ENCODE data around the gene GPR35. TPM values are rescaled to one million over a fixed set of nuclear protein-coding genes. Genes with fewer than 3 reads are reported as not detected.

GPR35 gene
- total and polyA plus RNA-seq, 2 of the 13 experiments (the other 11 are each of a cell fraction or from before 2014, with no cell fraction given): 27.1 to 44.2 TPM

GRCh38 chr2:240589850-240590525, 35.3 kb upstream of the GPR35 start:
- H3K4me3 ChIP-seq (replicated peaks in 1 of 3; ENCODE audit: insufficient read depth in 1 of 3, low read depth in 2 of 3, low read length in 3 of 3): no peak overlapping the region
- ChIA-PET POLR2A (interaction anchor here (5.6 to 6.0 kb wide), 3 partner anchors 15 to 30 kb away, joined by 86 to 149 read pairs (median 147); partner anchors contain the start of genes ANKMY1, DUSP28 and RNPEPL1), CTCF (ENCODE audit: low intra/inter-chr PET ratio, low total read pairs) (no interaction called here)
- TF ChIP-seq ESRRA (CRISPR knock-in tag; IDR thresholded peaks at IDR 0.05; ENCODE audit: low read depth) (no peak), KAT8 (CRISPR knock-in tag; IDR thresholded peaks at IDR 0.05) (no peak), ZNF20 (CRISPR knock-in tag; IDR thresholded peaks at IDR 0.05) (no peak), MATR3 (CRISPR knock-in tag; IDR thresholded peaks at IDR 0.05) (no peak), ZBTB14 (CRISPR knock-in tag; IDR thresholded peaks at IDR 0.05) (no peak), ZNF670 (CRISPR knock-in tag; IDR thresholded peaks at IDR 0.05; ENCODE audit: borderline replicate concordance) (no peak), NFE2L1 (CRISPR knock-in tag; IDR thresholded peaks at IDR 0.05; ENCODE audit: borderline replicate concordance) (no peak), ARNT2 (CRISPR knock-in tag; IDR thresholded peaks at IDR 0.05; ENCODE audit: low read depth) (no peak)
- peaks cover 25% of the 10 kb centered on the region for H3K4me1 ChIP-seq (ENCODE audit: insufficient read depth, low read length)
- ATAC-seq: no peak
- H3K27me3 ChIP-seq (ENCODE audit: control insufficient read depth in 1 of 2, insufficient read depth in 2 of 2, low read length in 2 of 2): peaks cover 0 to 4% of the 10 kb centered on the region in 2 experiments; a peak in 1 of 5 replicates
- no peak overlapping the region for H3K9ac ChIP-seq (ENCODE audit: insufficient read depth, low read depth, low read length)
- H3K36me3 ChIP-seq (replicated peaks in 1 of 2; ENCODE audit: control insufficient read depth in 1 of 2, insufficient read depth in 2 of 2, low read length in 2 of 2): peaks cover 20 to 36% of the 10 kb centered on the region in 2 experiments
- in situ Hi-C loops (cut with HindIII; ENCODE audit: extremely low pct_ligation_motif_present, low pct_unique_long_range_greater_than_20kb): no loop called here
- no peak overlapping the region for H3K27ac ChIP-seq (ENCODE audit: extremely low read length, insufficient read depth, low read length)
- H4K20me1 ChIP-seq (ENCODE audit: insufficient read depth, low read length): peaks cover 14% of the 10 kb centered on the region; the same call in 1 of the 2 replicates
- no peak for DNase-seq (ENCODE audit: low spot score)
- no peak for FAIRE-seq
- no peak overlapping the region for H3K4me2 ChIP-seq (ENCODE audit: low read depth, low read length)
- no TSS peak for BruUV-seq (replicated peaks)
- no peak overlapping the region for H2AFZ ChIP-seq (ENCODE audit: low read length)
- intact Hi-C loops (cut with micrococcal nuclease; ENCODE audit: unreplicated experiment): no loop called here
- H3K9me3 ChIP-seq (ENCODE audit: low read length): no peaks in the 10 kb centered on the region
- peaks cover 43% of the 10 kb centered on the region for H3K79me2 ChIP-seq (ENCODE audit: insufficient read depth, low read length)
- WGBS (ENCODE audit: low lambda C conversion rate): 89% methylated on average over 15 of the region's 16 CpGs
